22Rv1 (cell line): ENCODE data around the gene KHK.

ENCODE experiments used
- CTCF ChIP-seq: fragments of 450-650 bp; IDR thresholded peaks from 2 replicates; pipeline ENCODE4 v1.5.1; 2017; ENCODE audit warnings: mild to moderate bottlenecking
- ZFX ChIP-seq: fragments of 450-650 bp; IDR thresholded peaks from 2 replicates; pipeline ENCODE4 v1.6.1; 2017; ENCODE audit warnings: antibody characterized with exemption, borderline replicate concordance

- TF ChIP-seq CTCF (peak; percentile 37), ZFX (no peak)
Measured at GRCh38 chr2:27123302-27124150, 37.0 kb downstream of the KHK start, which contains the start of gene ABHD1.
